Measurements from ENCODE around the gene POLE.
"Not testable (repeated sequence)": the region's sequence is repeated elsewhere in the genome, so short reads cannot be mapped to it uniquely, and the experiment has no call there.

Gene POLE

DNA sequence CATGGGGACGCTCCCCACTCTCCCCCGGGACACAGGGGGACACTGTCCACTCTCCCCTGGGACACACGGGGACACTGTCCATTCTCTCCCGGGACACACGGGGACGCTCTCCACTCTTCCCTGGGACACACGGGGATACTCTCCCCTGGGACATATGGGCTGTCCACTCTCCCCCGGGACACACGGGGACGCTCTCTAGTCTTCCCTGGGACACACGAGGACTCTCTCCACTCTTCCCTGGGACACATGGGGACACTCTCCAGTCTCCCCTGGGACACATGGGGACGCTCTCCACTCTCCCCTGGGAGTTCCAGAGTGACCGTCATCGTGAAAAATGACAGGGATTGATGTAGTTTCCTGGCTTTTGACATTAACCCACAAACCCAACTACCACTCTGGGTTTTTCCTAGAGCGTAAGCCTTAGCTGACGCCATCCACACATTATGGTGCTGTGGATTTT is 71.5 kb downstream of the POLE start:
- no peak for DNase-seq (ENCODE audit: low read depth)

DNA sequence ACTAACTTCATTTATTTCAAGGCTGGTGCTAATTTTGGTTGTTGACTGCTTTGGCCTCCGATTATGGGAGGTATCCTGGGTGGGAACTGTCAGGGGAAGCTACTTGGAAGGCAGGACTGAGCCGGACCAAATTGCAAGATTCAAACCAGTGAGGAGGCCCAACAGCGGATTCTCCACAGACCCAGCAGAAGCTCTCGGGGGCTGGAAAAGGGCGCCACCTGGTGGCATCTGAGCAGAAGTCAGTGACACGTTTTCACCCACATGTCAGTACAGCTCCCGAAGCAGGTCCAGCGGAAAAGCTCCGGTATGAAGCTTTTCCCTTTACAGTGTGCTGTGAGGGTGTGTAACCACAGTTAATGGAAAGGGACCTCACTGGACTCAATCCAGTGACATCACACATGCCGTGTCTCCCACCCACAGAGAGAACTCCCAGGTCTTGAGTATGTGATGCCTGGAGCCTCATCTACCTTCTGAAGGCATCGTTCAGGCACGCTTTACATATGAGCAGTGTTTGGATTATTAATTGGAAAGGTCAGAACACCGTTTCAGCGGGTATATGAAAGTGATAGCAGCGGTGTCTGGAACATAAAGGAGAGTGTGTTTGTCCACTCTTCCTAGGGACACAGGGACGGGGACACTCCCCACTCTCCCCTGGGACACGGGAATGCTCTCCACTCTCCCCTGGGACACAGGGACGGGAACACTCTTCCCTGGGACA is 72.1 kb downstream of the POLE start:
- peak; percentile 45 for DNase-seq (ENCODE audit: low read depth)

DNA sequence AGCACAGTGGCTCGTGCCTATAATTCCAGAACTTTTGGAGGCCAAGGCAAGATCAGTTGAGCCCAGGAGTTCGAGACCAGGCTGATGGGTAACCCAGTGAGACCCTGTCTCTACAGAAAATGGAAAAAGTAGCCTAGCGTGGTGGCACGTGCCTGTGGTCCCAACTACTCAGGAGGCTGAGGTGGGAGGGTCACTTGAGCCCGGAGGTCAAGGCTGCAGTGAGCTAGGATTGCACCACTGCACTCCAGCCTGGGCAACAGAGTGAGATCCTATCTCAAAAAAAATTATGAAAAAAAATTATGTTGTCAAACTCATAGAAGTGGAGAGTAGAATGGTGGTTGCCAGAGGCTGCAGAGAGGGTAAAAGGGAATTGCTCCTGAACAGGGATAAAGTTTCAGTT is 73.1 kb downstream of the POLE start:
- DNase-seq (ENCODE audit: low read depth): no peak

DNA sequence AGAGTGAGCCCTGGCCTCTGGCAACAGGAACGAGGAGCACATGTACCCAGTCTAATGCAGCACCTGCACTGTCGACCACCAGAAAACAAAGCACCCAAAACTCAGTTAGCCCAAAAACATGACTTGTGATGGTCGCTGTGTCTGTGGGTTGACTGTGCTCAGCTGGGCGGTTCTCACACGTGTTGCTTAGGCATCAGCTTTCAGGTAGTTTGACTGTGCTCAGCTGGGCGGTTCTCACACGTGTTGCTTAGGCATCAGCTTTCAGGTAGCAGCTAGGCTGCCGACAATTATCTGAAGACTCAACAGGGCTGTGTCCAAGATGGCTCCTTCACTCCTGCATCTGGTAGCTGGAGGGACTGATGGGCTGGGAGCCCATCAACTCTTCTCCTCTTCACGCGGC is 75.5 kb downstream of the POLE start:
- DNase-seq (ENCODE audit: low read depth): no peak

DNA sequence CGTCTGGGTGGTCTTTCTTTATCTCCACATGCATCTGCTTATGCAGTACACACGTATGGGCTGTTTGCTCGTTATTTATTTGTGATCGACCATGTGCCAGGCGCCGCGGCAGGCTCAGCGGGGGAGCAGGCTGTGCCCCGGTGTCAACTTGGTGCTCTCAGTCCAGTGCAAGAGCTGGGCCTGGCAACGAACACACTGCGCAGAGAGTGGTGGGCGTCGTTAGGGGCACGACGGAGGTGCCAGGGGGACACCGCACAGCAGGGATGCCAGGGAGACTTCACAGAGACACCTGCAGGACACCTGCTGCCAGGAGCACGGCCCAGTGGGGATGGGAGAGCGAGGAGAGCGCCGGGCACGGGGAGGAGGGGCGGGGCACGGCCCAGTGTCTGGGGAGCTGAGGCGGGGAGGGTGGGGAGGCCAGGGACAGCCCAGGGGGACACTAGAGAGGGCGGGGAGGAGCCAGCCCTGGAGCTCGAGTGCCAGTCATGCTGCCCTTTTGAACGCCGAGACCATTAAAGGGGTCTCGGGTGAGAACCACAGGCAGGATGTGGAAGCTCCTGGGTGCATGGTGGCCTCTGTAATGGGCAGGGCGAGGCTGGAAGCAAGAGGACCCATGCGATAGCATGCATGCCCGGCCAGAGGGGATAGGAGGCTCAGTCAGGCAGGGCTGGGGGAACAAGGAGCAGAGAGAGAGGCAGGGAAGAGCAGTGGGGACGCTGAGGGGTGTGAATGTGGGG is 76.1 kb downstream of the POLE start:
- no peak for DNase-seq (ENCODE audit: low read depth)

DNA sequence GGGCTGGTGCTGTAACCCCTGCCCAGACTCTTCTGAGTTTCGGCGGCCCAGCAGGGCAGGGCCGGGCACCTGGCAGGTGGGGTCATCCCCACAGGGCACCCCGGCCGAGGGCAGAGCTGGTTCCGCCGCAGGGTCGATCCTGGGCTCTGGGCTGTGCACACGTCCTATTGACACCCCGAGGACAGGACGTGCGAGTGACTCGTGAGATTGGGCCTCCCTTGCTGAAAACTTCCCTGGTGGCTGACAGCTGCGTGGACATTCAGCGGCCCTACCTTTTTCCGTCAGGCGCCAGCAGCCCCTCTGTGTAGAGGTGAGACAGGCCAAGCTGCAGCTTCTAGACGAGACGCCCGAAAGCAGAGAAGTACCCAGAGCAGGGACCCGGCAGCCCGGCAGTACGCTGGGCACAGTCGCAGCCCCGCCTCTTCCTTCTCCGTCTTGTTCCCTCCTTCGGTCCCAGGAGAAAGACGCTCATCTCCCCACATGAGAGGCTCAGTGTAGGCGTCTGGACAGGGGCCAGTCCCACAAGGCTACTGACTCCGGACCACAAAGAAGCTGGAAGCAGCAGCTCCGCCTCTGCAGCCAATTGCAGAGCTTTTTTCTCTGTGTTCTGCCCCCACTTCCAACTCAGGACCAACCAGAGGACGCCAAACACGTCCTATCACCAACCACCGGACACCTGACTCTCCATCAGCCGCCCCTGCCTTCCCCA is 76.9 kb downstream of the POLE start, which contains the start of gene LRCOL1:
Gene LRCOL1, minus strand, starts transcription at position 532 of the 709 bp plus-strand sequence. CDS start 4,331 bp downstream, outside the sequence.
- DNase-seq (ENCODE audit: low read depth): peak; percentile 76

DNA sequence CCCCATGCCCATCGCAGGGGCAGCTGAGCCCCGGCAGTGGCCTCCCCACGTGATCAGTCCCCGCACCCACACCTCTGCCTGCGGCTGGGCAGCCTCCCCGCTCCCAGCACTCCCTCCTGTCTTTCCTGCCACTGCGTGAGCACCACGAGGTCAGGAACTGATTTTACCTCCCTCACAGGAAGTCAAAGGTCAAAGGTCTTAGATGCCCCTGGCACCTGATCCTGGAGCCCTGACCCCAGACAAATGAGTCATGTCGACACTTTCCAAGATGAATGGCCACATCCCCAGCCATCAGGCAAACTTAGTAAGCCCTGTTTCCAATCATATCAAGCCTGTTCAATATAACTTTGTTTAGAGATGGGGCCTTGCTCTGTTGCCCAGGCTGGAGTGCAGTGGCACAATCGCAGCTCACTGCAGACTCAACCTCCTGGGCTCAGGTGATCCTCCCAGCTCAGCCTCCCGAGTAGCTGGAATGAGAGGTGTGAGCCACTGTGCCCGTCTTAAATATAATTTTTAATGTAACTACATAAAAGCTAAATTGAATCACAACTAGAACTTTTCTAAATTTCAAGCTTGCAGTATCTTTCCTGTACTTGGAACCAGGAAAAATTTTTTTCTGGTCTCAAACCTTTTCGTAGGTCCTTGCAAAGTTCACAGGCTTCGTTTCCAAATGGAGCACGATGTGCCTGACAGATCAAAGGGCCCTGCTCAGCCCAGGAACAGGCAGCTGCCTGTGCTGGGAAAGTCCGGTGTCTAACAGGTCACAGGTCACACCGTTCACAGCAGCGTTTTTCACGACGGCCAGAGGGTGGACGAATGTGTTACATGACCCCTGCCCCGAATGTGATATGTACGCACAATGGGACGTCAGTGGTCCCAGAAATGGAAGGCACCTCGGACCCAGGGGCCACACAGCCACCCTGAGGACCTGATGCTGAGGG is 78.6 kb downstream of the POLE start:
- no peak for DNase-seq (ENCODE audit: low read depth)

DNA sequence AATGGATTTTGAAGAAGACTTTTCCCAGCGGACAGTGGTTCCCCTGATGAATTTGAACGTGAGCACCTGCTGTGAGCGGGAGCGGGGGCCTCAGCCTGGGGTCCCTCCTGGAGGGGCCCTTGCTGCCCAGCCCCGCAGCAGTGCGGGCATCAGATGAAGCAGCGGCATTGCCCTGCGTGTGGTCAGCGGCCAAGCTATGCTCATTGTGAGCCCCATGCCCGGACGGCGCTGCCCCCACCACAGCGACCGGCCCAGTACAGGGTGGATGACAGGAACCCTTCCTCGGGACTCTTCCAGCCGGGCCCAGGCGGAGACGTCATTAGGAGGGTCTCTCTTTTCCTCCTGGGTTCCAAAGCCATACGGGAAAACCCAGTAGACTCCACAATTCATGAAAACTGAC is 80.2 kb downstream of the POLE start:
- DNase-seq (ENCODE audit: low read depth): no peak

DNA sequence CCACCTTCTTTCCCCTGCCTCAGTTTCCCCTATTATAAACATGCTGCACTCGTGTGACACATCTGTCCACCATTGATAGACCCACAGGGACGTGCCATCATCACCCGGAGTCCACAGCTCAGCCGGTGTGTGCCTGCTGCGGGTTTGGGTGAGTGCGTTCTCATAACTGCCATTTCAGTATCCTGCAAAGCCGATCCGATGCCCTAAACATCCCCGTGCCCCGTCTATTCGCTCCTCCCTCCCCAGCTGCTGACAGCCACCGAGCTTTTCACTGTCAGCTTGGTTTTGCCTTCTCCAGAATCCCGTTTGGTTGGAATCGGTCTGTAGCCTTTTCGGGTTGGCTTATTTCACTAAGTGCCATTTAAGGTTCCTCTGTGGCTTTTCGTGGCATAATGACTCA is 80.7 kb downstream of the POLE start:
- DNase-seq (ENCODE audit: low read depth): no peak

DNA sequence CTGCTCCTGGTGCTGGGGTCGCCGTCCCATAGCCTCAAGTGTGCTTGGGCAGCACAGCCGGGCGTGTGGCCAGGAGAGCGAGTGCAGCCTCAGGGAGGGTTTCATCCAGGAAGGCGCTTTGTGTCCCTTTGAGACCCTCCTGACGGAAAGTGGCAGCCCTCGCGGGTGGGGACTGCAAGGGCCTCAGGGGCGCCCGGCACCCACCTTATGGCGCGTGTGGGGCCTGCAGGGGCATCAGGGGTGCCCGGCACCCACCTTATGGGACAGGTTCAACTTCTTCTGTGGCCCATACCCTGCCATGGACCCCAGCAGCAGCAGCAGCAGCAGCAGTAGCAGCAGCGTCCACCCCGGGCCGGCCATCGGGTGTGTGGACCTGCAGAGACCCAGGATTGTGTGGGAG is 81.2 kb downstream of the POLE start:
- no peak for DNase-seq (ENCODE audit: low read depth)

DNA sequence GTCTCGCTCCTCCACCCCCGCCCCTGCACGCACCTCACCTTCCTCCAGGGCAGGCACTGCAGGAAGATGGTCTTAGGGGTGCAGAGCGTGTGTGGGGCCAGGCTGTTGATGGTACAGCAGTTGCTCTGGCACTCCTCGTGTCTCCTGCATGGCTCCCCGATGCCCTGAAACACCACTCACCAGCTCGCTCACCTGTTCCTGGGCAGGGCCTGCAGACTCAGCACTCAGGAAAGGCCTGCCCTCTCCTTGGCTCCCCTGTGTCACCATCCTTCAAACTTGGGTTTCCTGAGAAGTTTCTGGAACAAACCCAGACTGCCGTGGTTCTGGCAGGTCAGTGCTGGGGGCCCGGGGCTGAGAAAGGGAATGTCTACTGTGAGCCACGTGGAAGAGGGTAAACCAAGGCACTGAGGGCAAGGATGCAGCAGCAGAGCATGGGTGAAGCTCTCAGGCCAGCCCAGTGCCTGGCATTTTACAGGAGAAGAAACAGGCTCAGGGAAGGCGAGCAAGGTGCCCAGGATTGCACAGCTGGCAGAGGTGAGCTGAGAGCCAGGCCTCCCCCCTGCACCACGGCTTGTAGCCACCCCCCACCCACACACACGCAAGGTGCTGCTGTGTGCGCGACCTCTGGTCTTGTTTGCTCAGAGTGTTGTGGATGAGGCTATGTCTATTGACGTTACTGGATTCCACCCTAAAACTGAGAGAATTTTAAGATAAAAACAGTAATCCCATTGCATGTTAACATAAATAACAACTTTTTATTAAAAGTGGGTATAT is 82.3 kb downstream of the POLE start:
- no peak for DNase-seq (ENCODE audit: low read depth)

DNA sequence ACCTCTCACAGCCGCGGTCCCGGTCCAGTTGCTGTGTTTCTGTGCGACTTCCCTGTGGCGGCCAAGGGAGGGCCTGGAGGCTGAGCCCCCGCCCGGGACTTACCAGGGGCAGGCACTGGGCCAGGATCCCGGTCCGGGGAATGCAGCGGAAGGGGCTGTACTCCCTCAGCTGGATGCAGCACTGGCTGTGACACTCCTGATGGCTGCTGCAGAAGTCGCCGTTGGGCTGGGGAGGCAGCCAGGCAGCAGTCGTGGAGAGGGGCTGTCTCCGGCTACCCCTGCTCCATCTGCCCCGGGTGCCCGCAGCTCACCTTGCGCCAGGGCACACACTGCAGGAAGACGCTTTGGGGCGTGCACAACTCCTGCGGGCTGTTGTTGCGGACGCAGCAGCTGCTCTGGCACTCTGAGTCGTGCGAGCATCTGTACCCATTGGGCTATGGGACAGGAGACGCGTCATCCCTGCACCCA is 83.0 kb downstream of the POLE start:
- DNase-seq (ENCODE audit: low read depth): no peak

DNA sequence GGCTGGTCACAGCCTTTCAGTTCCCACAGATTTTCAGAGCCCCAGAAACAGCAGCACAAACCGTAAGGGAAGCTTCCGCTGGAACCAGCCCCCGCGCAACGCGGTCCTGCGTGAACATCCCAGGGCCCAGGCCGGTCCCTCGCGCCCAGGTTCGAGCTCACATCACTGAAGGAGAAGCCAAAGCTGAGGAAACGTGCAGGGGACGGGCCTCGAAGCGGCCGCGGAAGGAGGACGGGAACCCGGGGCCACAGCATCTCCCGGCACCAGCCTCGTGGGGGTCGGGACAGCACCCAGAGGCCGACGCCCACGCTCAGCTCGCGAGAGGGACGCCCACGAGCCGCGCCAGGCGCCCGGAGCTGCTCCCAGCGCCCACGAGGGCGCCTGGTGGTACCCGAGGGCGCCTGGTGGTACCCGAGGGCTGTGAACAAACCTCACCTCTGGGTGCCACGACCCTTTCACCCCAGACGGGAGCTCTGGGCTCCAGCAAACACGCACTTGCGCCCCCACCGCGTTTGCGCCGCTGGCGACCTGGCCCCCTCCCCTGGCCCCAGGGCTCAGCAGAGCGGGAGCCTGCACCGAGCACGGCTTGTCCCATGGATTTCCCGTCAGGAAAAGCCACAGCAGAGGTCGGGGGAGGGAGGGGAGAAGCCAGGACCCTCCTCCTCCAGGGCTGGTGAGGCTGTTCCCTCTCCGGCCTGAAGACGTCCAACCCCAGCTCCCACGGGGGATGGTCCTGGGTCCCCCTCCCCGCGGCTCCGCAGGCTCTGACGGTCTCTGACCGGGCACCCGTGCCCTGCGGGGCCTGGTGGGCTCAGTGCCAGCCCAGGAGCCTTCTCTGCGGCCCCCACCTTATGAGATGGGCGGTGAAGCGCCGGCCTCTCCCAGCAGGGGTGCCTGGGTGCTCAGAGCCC is 83.6 kb downstream of the POLE start:
- no peak for DNase-seq (ENCODE audit: low read depth)

DNA sequence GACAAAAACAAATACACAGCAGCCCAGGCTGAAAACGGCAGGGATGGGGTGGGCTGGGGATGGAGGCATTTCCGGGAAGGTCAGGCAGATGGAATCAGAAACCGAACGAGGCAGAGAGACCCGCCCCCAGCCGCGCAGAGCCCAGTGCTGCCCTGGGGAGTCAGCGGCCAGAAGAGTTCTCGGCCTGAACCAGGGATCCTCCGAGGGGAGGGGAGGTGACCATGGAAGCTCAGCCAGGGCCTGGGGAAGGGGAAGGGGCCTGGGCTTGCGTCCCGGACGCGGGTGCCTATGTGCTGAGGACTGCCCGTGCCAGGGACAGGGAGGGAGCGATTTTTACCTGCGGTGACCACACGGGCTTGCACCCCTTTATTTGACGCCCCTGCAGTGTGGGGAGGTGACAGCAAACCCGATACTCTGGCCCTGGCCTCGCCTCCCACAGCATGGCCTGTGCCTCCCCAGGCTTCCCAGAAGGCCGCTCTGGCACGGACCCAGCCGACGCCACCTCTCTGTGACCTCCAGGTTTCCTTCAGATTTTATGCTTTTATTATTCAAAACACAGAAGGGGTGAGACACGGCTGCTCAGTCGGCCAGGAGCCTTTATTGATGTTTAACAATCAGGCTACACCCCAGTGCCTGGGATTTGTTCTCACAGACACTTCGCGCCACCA is 84.4 kb downstream of the POLE start:
- no peak for DNase-seq (ENCODE audit: low read depth)

DNA sequence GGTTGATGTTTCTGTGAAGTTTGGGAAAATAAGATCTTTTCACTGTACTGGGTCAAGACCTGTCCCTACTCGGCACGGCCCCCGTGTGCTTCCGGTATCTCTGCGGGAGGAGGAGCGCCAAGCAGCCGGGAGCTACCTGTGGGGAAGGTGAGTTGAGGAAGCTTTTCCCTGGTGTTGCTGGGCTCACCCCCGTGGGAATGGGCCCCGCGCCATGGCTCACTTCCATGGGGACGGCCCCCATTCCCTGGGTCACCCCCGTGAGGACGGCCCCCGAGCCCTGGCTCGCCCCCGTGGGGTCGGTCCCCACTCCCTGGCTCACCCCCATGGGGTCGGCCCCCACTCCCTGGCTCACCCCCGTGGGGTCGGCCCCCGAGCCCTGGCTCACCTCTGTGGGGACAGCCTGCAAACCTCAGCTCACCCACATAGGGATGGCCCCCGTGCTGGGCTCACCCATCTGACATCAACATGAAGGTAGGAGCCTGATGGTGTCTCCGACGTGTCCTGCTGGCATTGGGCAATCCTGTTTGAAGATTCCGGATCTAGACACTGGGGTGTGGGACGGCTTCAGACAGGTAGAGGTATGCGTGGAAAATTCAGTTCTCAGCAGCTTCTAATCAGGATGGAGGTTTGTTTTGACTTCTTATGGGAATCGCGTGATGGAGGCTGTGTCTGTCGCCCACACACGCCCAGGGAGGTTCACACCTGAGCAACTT is 85.8 kb downstream of the POLE start:
- DNase-seq (ENCODE audit: low read depth): no peak

DNA sequence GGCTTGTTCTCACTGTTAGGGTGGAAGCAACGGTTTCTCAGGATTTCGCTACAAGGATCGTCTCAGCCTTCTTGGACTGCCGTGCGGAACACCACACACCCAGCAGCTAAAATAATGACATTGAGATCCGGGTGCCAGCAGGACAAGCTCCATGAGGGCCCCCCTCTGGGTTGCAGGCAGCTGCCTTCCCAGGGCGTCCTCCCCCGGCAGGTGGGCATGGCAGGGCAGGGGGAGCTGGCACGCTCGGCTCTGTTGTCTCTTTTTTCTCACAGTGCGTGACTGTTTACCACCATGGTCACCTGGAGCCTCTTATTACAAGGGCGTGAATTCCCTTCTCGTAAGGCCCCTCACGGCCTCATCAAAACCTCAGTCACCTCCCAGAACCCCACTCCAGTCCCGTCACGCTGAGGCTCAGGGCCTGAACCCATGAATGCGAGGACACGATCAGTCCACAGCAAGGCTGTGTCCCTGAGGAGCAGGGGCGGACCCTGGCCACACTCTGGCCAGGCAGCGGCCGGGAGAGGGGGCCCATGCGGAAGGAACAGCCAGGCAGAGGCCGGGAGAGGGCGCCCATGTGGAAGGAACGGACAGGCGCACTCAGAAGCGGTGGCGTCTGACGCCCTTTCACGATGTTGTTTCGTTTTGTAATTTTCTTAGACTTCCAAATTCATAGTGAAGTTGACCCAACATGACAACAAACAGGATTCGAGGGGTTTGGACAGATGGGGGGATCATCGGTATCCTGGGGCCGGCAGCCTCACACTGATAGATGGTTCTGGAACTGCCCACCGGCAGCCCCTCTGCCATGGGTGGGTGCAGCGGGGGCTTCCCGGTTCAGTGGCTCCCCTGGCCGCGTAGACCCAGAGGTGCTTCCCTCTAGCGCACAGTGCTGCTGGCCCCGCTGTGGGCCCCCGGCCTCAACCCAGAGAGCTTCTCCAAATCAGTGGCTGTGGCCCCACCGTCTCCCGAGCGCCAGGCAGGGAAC is 86.8 kb downstream of the POLE start:
- no peak for DNase-seq (ENCODE audit: low read depth)

DNA sequence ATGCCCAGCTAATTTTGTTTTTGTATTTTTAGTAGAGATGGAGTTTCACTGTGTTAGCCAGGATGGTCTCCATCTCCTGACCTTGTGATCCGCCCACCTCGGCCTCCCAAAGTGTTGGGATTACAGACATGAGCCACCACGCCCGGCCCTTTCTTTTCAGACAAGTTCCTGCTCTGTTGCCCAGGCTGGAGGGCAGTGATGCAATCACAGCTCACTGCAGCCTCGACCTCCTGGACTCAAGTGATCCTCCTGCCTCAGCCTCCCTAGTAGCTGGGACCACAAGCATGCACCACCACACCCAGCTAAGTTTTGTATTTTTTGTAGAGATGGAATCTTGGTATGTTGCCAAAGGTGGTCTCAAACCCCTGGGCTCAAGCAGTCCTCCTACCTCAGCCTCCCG is 87.6 kb downstream of the POLE start:
- DNase-seq (ENCODE audit: low read depth): not testable (repeated sequence)
